GM23338 (cell line): ENCODE data around the gene TXNDC16. TPM values are rescaled to one million over a fixed set of nuclear protein-coding genes. Genes with fewer than 3 reads are reported as not detected.

Experiments
- ATAC-seq: fragments of 200-7000 bp; cut with Tn5 transposase; 3 replicates; pipeline ENCODE4 v1.9.1; 2020
- DNase-seq: peaks from one replicate; pipeline ENCODE4 v3.0.0-alpha.2; 2015; ENCODE audit warnings: low spot score
- H2AFZ ChIP-seq: fragments of 200-600 bp; sonication (generic); 2 replicates; pipeline ENCODE4 v1.8.0; 2016; ENCODE audit warnings: antibody characterized with exemption, mild to moderate bottlenecking, moderate library complexity
- H3F3A ChIP-seq: fragments of 200-600 bp; sonication (generic); replicated peaks from 2 replicates; pipeline ENCODE4 v1.8.0; 2017; ENCODE audit warnings: antibody characterized with exemption, mixed run types, low read depth
- H3K27ac ChIP-seq: fragments of 200-600 bp; sonication (generic); 2 replicates; pipeline ENCODE4 v1.6.1; 2016; ENCODE audit warnings: low read depth
- H3K27me3 ChIP-seq: fragments of 200-600 bp; sonication (generic); 2 replicates; pipeline ENCODE4 v1.8.0; 2016; ENCODE audit warnings: mild to moderate bottlenecking, mixed run types, moderate library complexity; ENCODE audit not compliant: insufficient read depth
- H3K36me3 ChIP-seq: fragments of 200-600 bp; sonication (generic); 2 replicates; pipeline ENCODE4 v1.8.0; 2016; ENCODE audit warnings: mild to moderate bottlenecking; ENCODE audit not compliant: insufficient read depth
- H3K4me1 ChIP-seq: fragments of 200-600 bp; sonication (generic); 2 replicates; pipeline ENCODE4 v1.8.0; 2016; ENCODE audit warnings: mild to moderate bottlenecking, moderate library complexity; ENCODE audit not compliant: insufficient read depth
- H3K4me2 ChIP-seq: fragments of 200-600 bp; sonication (generic); 2 replicates; pipeline ENCODE4 v1.7.1; 2017; ENCODE audit warnings: mixed run types
- H3K4me3 ChIP-seq: fragments of 200-600 bp; sonication (generic); 2 replicates; pipeline ENCODE4 v1.6.1; 2016; ENCODE audit warnings: mixed run types
- H3K79me2 ChIP-seq: fragments of 200-600 bp; sonication (generic); replicated peaks from 2 replicates; pipeline ENCODE4 v1.8.0; 2017; ENCODE audit warnings: mild to moderate bottlenecking; ENCODE audit not compliant: insufficient read depth
- H3K9me2 ChIP-seq: fragments of 200-600 bp; sonication (generic); 2 replicates; pipeline ENCODE4 v1.8.0; 2017; ENCODE audit not compliant: insufficient read depth
- H4K20me1 ChIP-seq: fragments of 200-600 bp; sonication (generic); replicated peaks from 2 replicates; pipeline ENCODE4 v1.8.0; 2017; ENCODE audit warnings: mild to moderate bottlenecking; ENCODE audit not compliant: insufficient read depth
- H3K27ac Mint-ChIP-seq: 2 replicates; pipeline ENCODE4 v1.8.0; 2020; ENCODE audit warnings: inconsistent platforms, mild to moderate bottlenecking, moderate library complexity, mixed read lengths
- H3K27me3 Mint-ChIP-seq: 3 replicates; pipeline ENCODE4 v1.8.0; 2022; ENCODE audit warnings: low read depth, mild to moderate bottlenecking, moderate library complexity, mixed read lengths, inconsistent platforms; ENCODE audit not compliant: insufficient read depth, poor library complexity
- H3K36me3 Mint-ChIP-seq: 3 replicates; pipeline ENCODE4 v1.8.0; 2021; ENCODE audit warnings: low read depth, mild to moderate bottlenecking, inconsistent platforms, moderate library complexity, mixed read lengths
- H3K4me1 Mint-ChIP-seq: 3 replicates; pipeline ENCODE4 v1.8.0; 2020; ENCODE audit warnings: mild to moderate bottlenecking, inconsistent platforms, mixed read lengths
- H3K4me3 Mint-ChIP-seq: 3 replicates; pipeline ENCODE4 v1.8.0; 2021; ENCODE audit warnings: moderate library complexity, mild to moderate bottlenecking, inconsistent platforms, mixed read lengths
- H3K9me3 Mint-ChIP-seq: 3 replicates; pipeline ENCODE4 v1.8.0; 2020; ENCODE audit warnings: moderate library complexity, mild to moderate bottlenecking, inconsistent platforms, mixed read lengths
- CREB1 ChIP-seq: fragments of 250-450 bp; sonication (Bioruptor Pico); IDR thresholded peaks from 2 replicates; pipeline ENCODE4 v1.5.0; 2020; ENCODE audit warnings: low read depth, mild to moderate bottlenecking, moderate library complexity
- EZH2 ChIP-seq: fragments of 200-600 bp; sonication (generic); IDR thresholded peaks from one replicate; pipeline ENCODE4 v1.8.0; 2017; ENCODE audit warnings: antibody characterized with exemption, mild to moderate bottlenecking, low read depth; ENCODE audit not compliant: unreplicated experiment
- EZH2phosphoT487 ChIP-seq: fragments of 200-600 bp; sonication (generic); IDR thresholded peaks from one replicate; pipeline ENCODE4 v1.8.1; 2018; ENCODE audit warnings: antibody characterized with exemption; ENCODE audit not compliant: unreplicated experiment
- JUNB ChIP-seq: IDR thresholded peaks from one replicate; pipeline ENCODE4 v1.6.1; 2016; ENCODE audit warnings: antibody characterized with exemption; ENCODE audit not compliant: unreplicated experiment
- NANOG ChIP-seq: IDR thresholded peaks from 2 replicates; pipeline ENCODE4 v1.6.1; 2016; ENCODE audit warnings: antibody characterized with exemption, borderline replicate concordance
- POLR2AphosphoS5 ChIP-seq: IDR thresholded peaks from 2 replicates; pipeline ENCODE4 v1.6.1; 2016; ENCODE audit warnings: antibody characterized with exemption, low read depth
- STAT1 ChIP-seq: IDR thresholded peaks from one replicate; pipeline ENCODE4 v1.6.1; 2016; ENCODE audit warnings: antibody characterized with exemption; ENCODE audit not compliant: unreplicated experiment
- ZNF114 ChIP-seq: fragments of 250-450 bp; sonication (Bioruptor Pico); IDR thresholded peaks from 2 replicates; pipeline ENCODE4 v1.5.0; 2020; ENCODE audit warnings: mild to moderate bottlenecking, moderate library complexity
- ZNF331 ChIP-seq: fragments of 250-450 bp; sonication (Bioruptor Pico); IDR thresholded peaks from 2 replicates; pipeline ENCODE4 v1.5.0; 2020; ENCODE audit warnings: low read depth, mild to moderate bottlenecking, moderate library complexity
- polyA plus RNA-seq: library from polyadenylated mRNA; unstranded; fragments of >200 nt; fragmentation: Nextera tagmentation; extraction: Ambion mirVana; gene quantifications from 2 replicates; pipeline ENCODE4 v1.2.1, GENCODE V29; 2016
- total RNA-seq: library from RNA; depleted of rRNA; stranded (reverse); fragments of >200 nt; shearing (Covaris generic); gene quantifications from 2 replicates; pipeline ENCODE4 v1.2.3, GENCODE V29; 2014
- TF ChIP-seq, protein P1 (sequence below): IDR thresholded peaks from 2 replicates; pipeline ENCODE4 v1.6.1; 2016; ENCODE audit warnings: antibody characterized with exemption
- TF ChIP-seq, protein P2 (sequence below): IDR thresholded peaks from one replicate; pipeline ENCODE4 v1.6.1; 2018; ENCODE audit warnings: antibody characterized with exemption; ENCODE audit not compliant: unreplicated experiment
- TF ChIP-seq, protein P3 (sequence below): fragments of 250-450 bp; sonication (Bioruptor Pico); IDR thresholded peaks from 2 replicates; pipeline ENCODE4 v1.5.0; 2020; ENCODE audit warnings: mild to moderate bottlenecking, moderate library complexity
- TF ChIP-seq, protein P4 (sequence below), 2 experiments: fragments of 200-600 bp in 1 of 2; sonication (generic) in 1 of 2; conservative IDR thresholded peaks; 2 replicates each; pipeline versions ENCODE4 v1.5.1 to v1.6.1; 2016 to 2017; ENCODE audit warnings: antibody characterized with exemption in 2 of 2, low read depth in 2 of 2, mild to moderate bottlenecking in 2 of 2, moderate library complexity in 1 of 2

TXNDC16 gene
- total and polyA plus RNA-seq, 2 experiments from 2014 or later: 13.6 to 14.0 TPM

DNA sequence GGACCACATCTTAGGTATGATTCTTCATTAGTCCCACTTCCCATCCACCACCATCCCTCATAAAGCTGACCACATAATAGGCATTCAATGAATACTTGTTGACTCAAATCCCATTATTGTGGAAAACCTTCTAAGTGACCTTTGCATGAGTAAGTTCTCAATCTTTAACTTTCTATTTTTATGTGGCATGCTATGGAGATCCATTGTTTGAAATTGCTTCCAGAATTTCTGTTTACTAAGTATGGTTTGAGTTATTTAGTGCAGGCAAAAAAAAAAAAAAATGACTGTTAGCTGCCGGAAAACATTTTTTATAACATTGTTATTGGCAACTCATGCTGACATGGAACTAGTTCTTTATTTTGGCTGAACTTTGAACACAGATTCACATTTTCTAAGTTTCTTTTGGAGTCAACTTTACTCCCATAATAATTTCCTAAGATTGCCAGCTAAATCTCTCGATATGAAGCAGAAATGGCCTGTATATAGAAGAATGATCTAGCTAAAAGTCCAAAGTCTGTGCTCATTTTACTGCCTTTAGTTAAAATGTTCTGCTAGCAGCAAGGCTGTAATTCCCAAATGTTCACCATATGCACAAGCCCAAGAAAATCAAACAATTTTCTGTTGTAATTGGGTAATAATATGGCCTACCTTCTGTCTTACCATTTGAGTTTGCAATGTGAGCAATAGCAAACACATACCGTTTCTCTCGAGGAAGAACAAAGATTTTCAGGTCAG lies 160.3 kb downstream of the TXNDC16 start:
- TF ChIP-seq, protein P1, sequence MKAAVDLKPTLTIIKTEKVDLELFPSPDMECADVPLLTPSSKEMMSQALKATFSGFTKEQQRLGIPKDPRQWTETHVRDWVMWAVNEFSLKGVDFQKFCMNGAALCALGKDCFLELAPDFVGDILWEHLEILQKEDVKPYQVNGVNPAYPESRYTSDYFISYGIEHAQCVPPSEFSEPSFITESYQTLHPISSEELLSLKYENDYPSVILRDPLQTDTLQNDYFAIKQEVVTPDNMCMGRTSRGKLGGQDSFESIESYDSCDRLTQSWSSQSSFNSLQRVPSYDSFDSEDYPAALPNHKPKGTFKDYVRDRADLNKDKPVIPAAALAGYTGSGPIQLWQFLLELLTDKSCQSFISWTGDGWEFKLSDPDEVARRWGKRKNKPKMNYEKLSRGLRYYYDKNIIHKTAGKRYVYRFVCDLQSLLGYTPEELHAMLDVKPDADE: no peak
- no peak for TF ChIP-seq EZH2
- no peak for TF ChIP-seq STAT1
- TF ChIP-seq NANOG: no peak
- no peak for TF ChIP-seq CREB1
- no peak for TF ChIP-seq JUNB
- TF ChIP-seq ZNF114 (CRISPR knock-in tag): no peak
- no peak for TF ChIP-seq POLR2AphosphoS5
- TF ChIP-seq, protein P2, sequence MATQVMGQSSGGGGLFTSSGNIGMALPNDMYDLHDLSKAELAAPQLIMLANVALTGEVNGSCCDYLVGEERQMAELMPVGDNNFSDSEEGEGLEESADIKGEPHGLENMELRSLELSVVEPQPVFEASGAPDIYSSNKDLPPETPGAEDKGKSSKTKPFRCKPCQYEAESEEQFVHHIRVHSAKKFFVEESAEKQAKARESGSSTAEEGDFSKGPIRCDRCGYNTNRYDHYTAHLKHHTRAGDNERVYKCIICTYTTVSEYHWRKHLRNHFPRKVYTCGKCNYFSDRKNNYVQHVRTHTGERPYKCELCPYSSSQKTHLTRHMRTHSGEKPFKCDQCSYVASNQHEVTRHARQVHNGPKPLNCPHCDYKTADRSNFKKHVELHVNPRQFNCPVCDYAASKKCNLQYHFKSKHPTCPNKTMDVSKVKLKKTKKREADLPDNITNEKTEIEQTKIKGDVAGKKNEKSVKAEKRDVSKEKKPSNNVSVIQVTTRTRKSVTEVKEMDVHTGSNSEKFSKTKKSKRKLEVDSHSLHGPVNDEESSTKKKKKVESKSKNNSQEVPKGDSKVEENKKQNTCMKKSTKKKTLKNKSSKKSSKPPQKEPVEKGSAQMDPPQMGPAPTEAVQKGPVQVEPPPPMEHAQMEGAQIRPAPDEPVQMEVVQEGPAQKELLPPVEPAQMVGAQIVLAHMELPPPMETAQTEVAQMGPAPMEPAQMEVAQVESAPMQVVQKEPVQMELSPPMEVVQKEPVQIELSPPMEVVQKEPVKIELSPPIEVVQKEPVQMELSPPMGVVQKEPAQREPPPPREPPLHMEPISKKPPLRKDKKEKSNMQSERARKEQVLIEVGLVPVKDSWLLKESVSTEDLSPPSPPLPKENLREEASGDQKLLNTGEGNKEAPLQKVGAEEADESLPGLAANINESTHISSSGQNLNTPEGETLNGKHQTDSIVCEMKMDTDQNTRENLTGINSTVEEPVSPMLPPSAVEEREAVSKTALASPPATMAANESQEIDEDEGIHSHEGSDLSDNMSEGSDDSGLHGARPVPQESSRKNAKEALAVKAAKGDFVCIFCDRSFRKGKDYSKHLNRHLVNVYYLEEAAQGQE: no peak
- no peak for TF ChIP-seq EZH2phosphoT487
- TF ChIP-seq, protein P3, sequence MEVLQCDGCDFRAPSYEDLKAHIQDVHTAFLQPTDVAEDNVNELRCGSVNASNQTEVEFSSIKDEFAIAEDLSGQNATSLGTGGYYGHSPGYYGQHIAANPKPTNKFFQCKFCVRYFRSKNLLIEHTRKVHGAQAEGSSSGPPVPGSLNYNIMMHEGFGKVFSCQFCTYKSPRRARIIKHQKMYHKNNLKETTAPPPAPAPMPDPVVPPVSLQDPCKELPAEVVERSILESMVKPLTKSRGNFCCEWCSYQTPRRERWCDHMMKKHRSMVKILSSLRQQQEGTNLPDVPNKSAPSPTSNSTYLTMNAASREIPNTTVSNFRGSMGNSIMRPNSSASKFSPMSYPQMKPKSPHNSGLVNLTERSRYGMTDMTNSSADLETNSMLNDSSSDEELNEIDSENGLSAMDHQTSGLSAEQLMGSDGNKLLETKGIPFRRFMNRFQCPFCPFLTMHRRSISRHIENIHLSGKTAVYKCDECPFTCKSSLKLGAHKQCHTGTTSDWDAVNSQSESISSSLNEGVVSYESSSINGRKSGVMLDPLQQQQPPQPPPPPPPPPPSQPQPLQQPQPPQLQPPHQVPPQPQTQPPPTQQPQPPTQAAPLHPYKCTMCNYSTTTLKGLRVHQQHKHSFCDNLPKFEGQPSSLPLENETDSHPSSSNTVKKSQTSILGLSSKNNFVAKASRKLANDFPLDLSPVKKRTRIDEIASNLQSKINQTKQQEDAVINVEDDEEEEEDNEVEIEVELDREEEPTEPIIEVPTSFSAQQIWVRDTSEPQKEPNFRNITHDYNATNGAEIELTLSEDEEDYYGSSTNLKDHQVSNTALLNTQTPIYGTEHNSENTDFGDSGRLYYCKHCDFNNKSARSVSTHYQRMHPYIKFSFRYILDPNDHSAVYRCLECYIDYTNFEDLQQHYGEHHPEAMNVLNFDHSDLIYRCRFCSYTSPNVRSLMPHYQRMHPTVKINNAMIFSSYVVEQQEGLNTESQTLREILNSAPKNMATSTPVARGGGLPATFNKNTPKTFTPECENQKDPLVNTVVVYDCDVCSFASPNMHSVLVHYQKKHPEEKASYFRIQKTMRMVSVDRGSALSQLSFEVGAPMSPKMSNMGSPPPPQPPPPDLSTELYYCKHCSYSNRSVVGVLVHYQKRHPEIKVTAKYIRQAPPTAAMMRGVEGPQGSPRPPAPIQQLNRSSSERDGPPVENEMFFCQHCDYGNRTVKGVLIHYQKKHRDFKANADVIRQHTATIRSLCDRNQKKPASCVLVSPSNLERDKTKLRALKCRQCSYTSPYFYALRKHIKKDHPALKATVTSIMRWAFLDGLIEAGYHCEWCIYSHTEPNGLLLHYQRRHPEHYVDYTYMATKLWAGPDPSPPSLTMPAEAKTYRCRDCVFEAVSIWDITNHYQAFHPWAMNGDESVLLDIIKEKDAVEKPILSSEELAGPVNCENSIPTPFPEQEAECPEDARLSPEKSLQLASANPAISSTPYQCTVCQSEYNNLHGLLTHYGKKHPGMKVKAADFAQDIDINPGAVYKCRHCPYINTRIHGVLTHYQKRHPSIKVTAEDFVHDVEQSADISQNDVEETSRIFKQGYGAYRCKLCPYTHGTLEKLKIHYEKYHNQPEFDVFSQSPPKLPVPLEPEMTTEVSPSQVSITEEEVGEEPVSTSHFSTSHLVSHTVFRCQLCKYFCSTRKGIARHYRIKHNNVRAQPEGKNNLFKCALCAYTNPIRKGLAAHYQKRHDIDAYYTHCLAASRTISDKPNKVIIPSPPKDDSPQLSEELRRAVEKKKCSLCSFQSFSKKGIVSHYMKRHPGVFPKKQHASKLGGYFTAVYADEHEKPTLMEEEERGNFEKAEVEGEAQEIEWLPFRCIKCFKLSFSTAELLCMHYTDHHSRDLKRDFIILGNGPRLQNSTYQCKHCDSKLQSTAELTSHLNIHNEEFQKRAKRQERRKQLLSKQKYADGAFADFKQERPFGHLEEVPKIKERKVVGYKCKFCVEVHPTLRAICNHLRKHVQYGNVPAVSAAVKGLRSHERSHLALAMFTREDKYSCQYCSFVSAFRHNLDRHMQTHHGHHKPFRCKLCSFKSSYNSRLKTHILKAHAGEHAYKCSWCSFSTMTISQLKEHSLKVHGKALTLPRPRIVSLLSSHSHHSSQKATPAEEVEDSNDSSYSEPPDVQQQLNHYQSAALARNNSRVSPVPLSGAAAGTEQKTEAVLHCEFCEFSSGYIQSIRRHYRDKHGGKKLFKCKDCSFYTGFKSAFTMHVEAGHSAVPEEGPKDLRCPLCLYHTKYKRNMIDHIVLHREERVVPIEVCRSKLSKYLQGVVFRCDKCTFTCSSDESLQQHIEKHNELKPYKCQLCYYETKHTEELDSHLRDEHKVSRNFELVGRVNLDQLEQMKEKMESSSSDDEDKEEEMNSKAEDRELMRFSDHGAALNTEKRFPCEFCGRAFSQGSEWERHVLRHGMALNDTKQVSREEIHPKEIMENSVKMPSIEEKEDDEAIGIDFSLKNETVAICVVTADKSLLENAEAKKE (CRISPR knock-in tag): no peak
- TF ChIP-seq, protein P4, sequence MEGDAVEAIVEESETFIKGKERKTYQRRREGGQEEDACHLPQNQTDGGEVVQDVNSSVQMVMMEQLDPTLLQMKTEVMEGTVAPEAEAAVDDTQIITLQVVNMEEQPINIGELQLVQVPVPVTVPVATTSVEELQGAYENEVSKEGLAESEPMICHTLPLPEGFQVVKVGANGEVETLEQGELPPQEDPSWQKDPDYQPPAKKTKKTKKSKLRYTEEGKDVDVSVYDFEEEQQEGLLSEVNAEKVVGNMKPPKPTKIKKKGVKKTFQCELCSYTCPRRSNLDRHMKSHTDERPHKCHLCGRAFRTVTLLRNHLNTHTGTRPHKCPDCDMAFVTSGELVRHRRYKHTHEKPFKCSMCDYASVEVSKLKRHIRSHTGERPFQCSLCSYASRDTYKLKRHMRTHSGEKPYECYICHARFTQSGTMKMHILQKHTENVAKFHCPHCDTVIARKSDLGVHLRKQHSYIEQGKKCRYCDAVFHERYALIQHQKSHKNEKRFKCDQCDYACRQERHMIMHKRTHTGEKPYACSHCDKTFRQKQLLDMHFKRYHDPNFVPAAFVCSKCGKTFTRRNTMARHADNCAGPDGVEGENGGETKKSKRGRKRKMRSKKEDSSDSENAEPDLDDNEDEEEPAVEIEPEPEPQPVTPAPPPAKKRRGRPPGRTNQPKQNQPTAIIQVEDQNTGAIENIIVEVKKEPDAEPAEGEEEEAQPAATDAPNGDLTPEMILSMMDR (conservative IDR thresholded peaks at IDR 0.05; ENCODE audit: low read depth in 2 of 2): no peak
- no peak for TF ChIP-seq ZNF331 (CRISPR knock-in tag)
- H3K4me3 ChIP-seq: no peak overlapping the region
- no peaks in the 10 kb centered on the region for H3K4me1 ChIP-seq
- no peaks in the 10 kb centered on the region for H4K20me1 ChIP-seq
- Mint-ChIP-seq H3K27me3 (no peaks in the 10 kb centered on the region), H3K27ac (no peak overlapping the region), H3K36me3 (no peaks in the 10 kb centered on the region), H3K4me1 (no peaks in the 10 kb centered on the region), H3K9me3 (peaks cover 3% of the 10 kb centered on the region; the same call in 2 of the 3 replicates), H3K4me3 (no peak overlapping the region)
- no peaks in the 10 kb centered on the region for H3F3A ChIP-seq
- H2AFZ ChIP-seq: peak overlapping the region; percentile 32; the same call in 1 of the 2 replicates
- H3K27me3 ChIP-seq: no peaks in the 10 kb centered on the region
- no peaks in the 10 kb centered on the region for H3K79me2 ChIP-seq
- no peak overlapping the region for H3K4me2 ChIP-seq
- DNase-seq: no peak
- no peak overlapping the region for H3K27ac ChIP-seq
- no peaks in the 10 kb centered on the region; the same call in 1 of the 2 replicates for H3K36me3 ChIP-seq
- no peak for ATAC-seq
- peaks cover 4% of the 10 kb centered on the region; the same call in 1 of the 2 replicates for H3K9me2 ChIP-seq
